ENCODE measurements around the gene NOS3.

NOS3 gene

DNA sequence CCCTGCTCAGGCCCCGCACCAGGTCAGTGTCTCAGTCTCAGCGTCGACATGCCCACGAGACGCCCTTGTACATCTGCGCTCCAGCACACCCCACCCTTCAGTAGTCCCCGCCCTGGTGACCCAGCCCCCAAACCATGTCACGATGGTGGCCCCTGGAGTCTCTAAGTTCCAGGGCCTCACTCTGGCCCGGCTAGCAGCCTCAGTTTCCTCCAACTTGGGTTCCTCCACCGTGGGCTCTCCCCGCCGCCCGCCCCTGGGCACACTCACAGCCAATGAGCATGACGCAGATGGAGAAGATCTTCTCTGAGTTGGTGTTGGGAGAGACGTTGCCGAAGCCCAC lies 39.7 kb upstream of the NOS3 start:
- TF ChIP-seq, protein P1, sequence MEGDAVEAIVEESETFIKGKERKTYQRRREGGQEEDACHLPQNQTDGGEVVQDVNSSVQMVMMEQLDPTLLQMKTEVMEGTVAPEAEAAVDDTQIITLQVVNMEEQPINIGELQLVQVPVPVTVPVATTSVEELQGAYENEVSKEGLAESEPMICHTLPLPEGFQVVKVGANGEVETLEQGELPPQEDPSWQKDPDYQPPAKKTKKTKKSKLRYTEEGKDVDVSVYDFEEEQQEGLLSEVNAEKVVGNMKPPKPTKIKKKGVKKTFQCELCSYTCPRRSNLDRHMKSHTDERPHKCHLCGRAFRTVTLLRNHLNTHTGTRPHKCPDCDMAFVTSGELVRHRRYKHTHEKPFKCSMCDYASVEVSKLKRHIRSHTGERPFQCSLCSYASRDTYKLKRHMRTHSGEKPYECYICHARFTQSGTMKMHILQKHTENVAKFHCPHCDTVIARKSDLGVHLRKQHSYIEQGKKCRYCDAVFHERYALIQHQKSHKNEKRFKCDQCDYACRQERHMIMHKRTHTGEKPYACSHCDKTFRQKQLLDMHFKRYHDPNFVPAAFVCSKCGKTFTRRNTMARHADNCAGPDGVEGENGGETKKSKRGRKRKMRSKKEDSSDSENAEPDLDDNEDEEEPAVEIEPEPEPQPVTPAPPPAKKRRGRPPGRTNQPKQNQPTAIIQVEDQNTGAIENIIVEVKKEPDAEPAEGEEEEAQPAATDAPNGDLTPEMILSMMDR (IDR thresholded peaks at IDR 0.05; ENCODE audit: insufficient read depth, low read length, poor library complexity, severe bottlenecking) = no peak
- no peaks in the 10 kb centered on the region for H3K36me3 ChIP-seq (ENCODE audit: control insufficient read depth, insufficient read depth, low read length)
- H3K4me3 ChIP-seq (replicated peaks; ENCODE audit: low read depth, low read length) = no peak overlapping the region
- DNase-seq (ENCODE audit: extremely low read depth, insufficient read length) = no peak
- no peaks in the 10 kb centered on the region; the same call in 1 of the 2 replicates for H3K27me3 ChIP-seq (replicated peaks; ENCODE audit: control insufficient read depth, insufficient read depth, low read length)

GRCh38 chr7:150951521-150951920 lies 39.3 kb upstream of the NOS3 start:
- Histone ChIP-seq H3K4me3 (replicated peaks; ENCODE audit: low read depth, low read length) (no peak overlapping the region), H3K36me3 (ENCODE audit: control insufficient read depth, insufficient read depth, low read length) (no peaks in the 10 kb centered on the region), H3K27me3 (replicated peaks; ENCODE audit: control insufficient read depth, insufficient read depth, low read length) (no peaks in the 10 kb centered on the region; the same call in 1 of the 2 replicates)
- TF ChIP-seq, protein P1 (IDR thresholded peaks at IDR 0.05; ENCODE audit: insufficient read depth, low read length, poor library complexity, severe bottlenecking) = no peak
- no peak for DNase-seq (ENCODE audit: extremely low read depth, insufficient read length)

- TF ChIP-seq, protein P1 (IDR thresholded peaks at IDR 0.05; ENCODE audit: insufficient read depth, low read length, poor library complexity, severe bottlenecking) = no peak
Observed at GRCh38 chr7:150952331-150953050, 38.3 kb upstream of the NOS3 start.

GRCh38 chr7:150953061-150953997 lies 37.5 kb upstream of the NOS3 start:
- Histone ChIP-seq H3K4me3 (replicated peaks; ENCODE audit: low read depth, low read length) (no peak overlapping the region), H3K27me3 (replicated peaks; ENCODE audit: control insufficient read depth, insufficient read depth, low read length) (no peaks in the 10 kb centered on the region; the same call in 1 of the 2 replicates), H3K36me3 (ENCODE audit: control insufficient read depth, insufficient read depth, low read length) (no peaks in the 10 kb centered on the region)
- TF ChIP-seq, protein P1 (IDR thresholded peaks at IDR 0.05; ENCODE audit: insufficient read depth, low read length, poor library complexity, severe bottlenecking) = no peak
- no peak for DNase-seq (ENCODE audit: extremely low read depth, insufficient read length)

More at GRCh38 chr7:150952331-150953050, 38.3 kb upstream of the NOS3 start:
- Histone ChIP-seq H3K27me3 (replicated peaks; ENCODE audit: control insufficient read depth, insufficient read depth, low read length) (no peaks in the 10 kb centered on the region; the same call in 1 of the 2 replicates), H3K4me3 (replicated peaks; ENCODE audit: low read depth, low read length) (no peak overlapping the region), H3K36me3 (ENCODE audit: control insufficient read depth, insufficient read depth, low read length) (no peaks in the 10 kb centered on the region)
- DNase-seq (ENCODE audit: extremely low read depth, insufficient read length) = no peak

DNA sequence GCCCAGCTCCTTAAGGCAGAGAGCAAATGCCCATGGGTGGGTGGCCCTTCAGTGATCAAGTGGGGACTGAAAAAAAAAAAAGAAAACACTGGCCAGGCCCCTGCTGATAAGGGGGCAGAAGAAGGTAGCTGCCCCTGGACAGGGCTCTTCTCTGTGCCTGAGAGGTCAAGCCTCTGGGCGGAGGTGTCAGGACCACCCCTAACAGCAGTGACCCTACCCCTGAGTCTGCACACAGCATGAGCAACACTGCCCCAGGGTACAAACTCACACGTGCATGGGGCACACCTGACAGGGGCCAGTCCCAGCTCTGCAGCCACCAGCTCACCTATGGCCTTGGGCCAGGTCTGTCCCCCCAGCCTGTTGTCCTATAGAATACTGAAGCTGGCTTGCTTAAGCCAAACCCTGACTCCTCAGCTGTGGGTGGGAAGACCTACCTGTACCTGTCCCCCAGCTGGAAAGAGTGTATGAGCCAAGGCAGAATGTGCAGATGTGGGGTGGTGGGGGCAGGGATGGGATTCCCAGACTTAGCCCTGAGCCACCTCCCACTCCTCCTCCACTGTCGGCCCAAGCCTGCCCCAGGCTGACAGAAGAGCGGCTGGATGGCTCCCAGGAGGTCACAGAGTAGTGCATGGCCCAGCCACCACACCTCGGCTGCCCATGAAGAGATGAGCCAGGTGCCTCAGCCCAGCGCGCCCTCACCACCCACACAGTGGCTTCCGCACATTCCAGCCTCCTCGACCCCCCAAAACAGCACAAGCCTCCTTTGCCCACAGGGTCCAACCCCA lies 36.4 kb upstream of the NOS3 start:
- DNase-seq (ENCODE audit: extremely low read depth, insufficient read length) = no peak
- Histone ChIP-seq H3K27me3 (replicated peaks; ENCODE audit: control insufficient read depth, insufficient read depth, low read length) (no peaks in the 10 kb centered on the region; the same call in 1 of the 2 replicates), H3K4me3 (replicated peaks; ENCODE audit: low read depth, low read length) (no peak overlapping the region), H3K36me3 (ENCODE audit: control insufficient read depth, insufficient read depth, low read length) (no peaks in the 10 kb centered on the region)
- TF ChIP-seq, protein P1 (IDR thresholded peaks at IDR 0.05; ENCODE audit: insufficient read depth, low read length, poor library complexity, severe bottlenecking) = no peak

All from GM06990 (cell line).